HEK293 (cell line): ENCODE data around the gene RIGI.
A peak's percentile ranks its signal among the peaks of the same experiment; 100 is the strongest.
"Not testable (repeated sequence)": the region's sequence is repeated elsewhere in the genome, so short reads cannot be mapped to it uniquely, and the experiment has no call there.

Experiments
- CTCF ChIA-PET: fragments of 350-600 bp; formaldehyde crosslinking; extraction: SDS; loops from one replicate; lab custom pipeline; 2021; ENCODE audit warnings: antibody characterized with exemption; lab: Yijun Ruan, JAX
- POLR2A ChIA-PET: fragments of 300-600 bp; formaldehyde crosslinking; extraction: SDS; loops from one replicate; lab custom pipeline; 2020; ENCODE audit warnings: antibody characterized with exemption, inconsistent platforms; lab: Yijun Ruan, JAX
- H3K27ac ChIP-seq: fragments of 200-500 bp; sonication (Bioruptor generic); 2 replicates; pipeline ENCODE4 v1.5.1; 2014; ENCODE audit warnings: low read depth, low read length, control low read depth, inconsistent platforms; ENCODE audit errors: extremely low read depth
- H3K36me3 ChIP-seq, 2 experiments: fragments of 200-500 bp in 1 of 2; sonication (Bioruptor generic) in 1 of 2; 1 replicate in 1 of 2; 2 replicates in 1 of 2; pipeline ENCODE4 v1.5.1; 2014 to 2017; ENCODE audit warnings: inconsistent platforms in 2 of 2, low read length in 2 of 2; ENCODE audit not compliant: control insufficient read depth in 2 of 2, insufficient read depth in 1 of 2
- H3K4me1 ChIP-seq: fragments of 200-500 bp; sonication (Bioruptor generic); 2 replicates; pipeline ENCODE4 v1.5.1; 2014; ENCODE audit warnings: mild to moderate bottlenecking, low read length, inconsistent platforms; ENCODE audit not compliant: control insufficient read depth, insufficient read depth
- H3K4me3 ChIP-seq: 2 replicates; pipeline ENCODE4 v1.5.1; 2011; ENCODE audit warnings: low read depth, mild to moderate bottlenecking, control low read depth, low read length, moderate library complexity
- H3K9me3 ChIP-seq: fragments of 200-500 bp; sonication (Bioruptor generic); 2 replicates; pipeline ENCODE4 v1.5.1; 2014; ENCODE audit warnings: low read depth, low read length, inconsistent platforms; ENCODE audit not compliant: control insufficient read depth, insufficient read depth
- BCL11A ChIP-seq: fragments of 450-650 bp; formaldehyde crosslinking; IDR thresholded peaks from 2 replicates; pipeline ENCODE4 v1.5.1; 2016; ENCODE audit warnings: low read depth, missing biosample characterization, missing genetic modification characterization
- CTCF ChIP-seq: fragments of 450-650 bp; formaldehyde crosslinking; IDR thresholded peaks from 2 replicates; pipeline ENCODE4 v1.5.1; 2016; ENCODE audit warnings: missing biosample characterization, missing genetic modification characterization
- GLI4 ChIP-seq: fragments of 450-650 bp; formaldehyde crosslinking; IDR thresholded peaks from 2 replicates; pipeline ENCODE4 v1.5.1; 2016; ENCODE audit warnings: missing biosample characterization, missing genetic modification characterization
- OSR2 ChIP-seq: fragments of 450-650 bp; formaldehyde crosslinking; IDR thresholded peaks from 2 replicates; pipeline ENCODE4 v1.5.1; 2016; ENCODE audit warnings: missing biosample characterization, missing genetic modification characterization
- YY2 ChIP-seq: fragments of 450-650 bp; formaldehyde crosslinking; IDR thresholded peaks from 2 replicates; pipeline ENCODE4 v1.5.1; 2016; ENCODE audit warnings: missing biosample characterization, missing genetic modification characterization
- ZBTB17 ChIP-seq: fragments of 450-650 bp; formaldehyde crosslinking; IDR thresholded peaks from 2 replicates; pipeline ENCODE4 v1.5.1; 2016; ENCODE audit warnings: missing biosample characterization, missing genetic modification characterization
- ZFP3 ChIP-seq: fragments of 450-650 bp; formaldehyde crosslinking; IDR thresholded peaks from 2 replicates; pipeline ENCODE4 v1.5.1; 2016; ENCODE audit warnings: low read depth, missing biosample characterization, missing genetic modification characterization
- ZFP37 ChIP-seq: fragments of 450-650 bp; formaldehyde crosslinking; IDR thresholded peaks from 2 replicates; pipeline ENCODE4 v1.5.1; 2016; ENCODE audit warnings: missing biosample characterization, missing genetic modification characterization
- ZIC2 ChIP-seq: fragments of 450-650 bp; formaldehyde crosslinking; IDR thresholded peaks from 2 replicates; pipeline ENCODE4 v1.5.1; 2016; ENCODE audit warnings: missing biosample characterization, missing genetic modification characterization
- ZNF140 ChIP-seq: fragments of 450-650 bp; formaldehyde crosslinking; IDR thresholded peaks from 2 replicates; pipeline ENCODE4 v1.5.1; 2016; ENCODE audit warnings: missing biosample characterization, missing genetic modification characterization
- ZNF211 ChIP-seq: fragments of 450-650 bp; formaldehyde crosslinking; IDR thresholded peaks from 2 replicates; pipeline ENCODE4 v1.5.1; 2016; ENCODE audit warnings: low read depth, missing biosample characterization, missing genetic modification characterization
- ZNF335 ChIP-seq: fragments of 450-650 bp; formaldehyde crosslinking; conservative IDR thresholded peaks from 2 replicates; pipeline ENCODE4 v1.5.1; 2016; ENCODE audit warnings: missing biosample characterization, missing genetic modification characterization
- ZNF404 ChIP-seq: fragments of 450-650 bp; formaldehyde crosslinking; IDR thresholded peaks from 2 replicates; pipeline ENCODE4 v1.5.1; 2017; ENCODE audit warnings: missing biosample characterization, missing genetic modification characterization
- ZNF449 ChIP-seq: fragments of 450-650 bp; formaldehyde crosslinking; IDR thresholded peaks from 2 replicates; pipeline ENCODE4 v1.5.1; 2017; ENCODE audit warnings: missing biosample characterization, mild to moderate bottlenecking, missing genetic modification characterization, moderate library complexity
- ZNF560 ChIP-seq: fragments of 450-650 bp; formaldehyde crosslinking; IDR thresholded peaks from 2 replicates; pipeline ENCODE4 v1.5.1; 2017; ENCODE audit warnings: missing biosample characterization, missing genetic modification characterization, borderline replicate concordance
- ZNF610 ChIP-seq: fragments of 450-650 bp; formaldehyde crosslinking; IDR thresholded peaks from 2 replicates; pipeline ENCODE4 v1.5.1; 2016; ENCODE audit warnings: missing biosample characterization, missing genetic modification characterization, borderline replicate concordance
- ZNF624 ChIP-seq: fragments of 450-650 bp; formaldehyde crosslinking; IDR thresholded peaks from 2 replicates; pipeline ENCODE4 v1.5.1; 2017; ENCODE audit warnings: missing biosample characterization, missing genetic modification characterization
- ZNF707 ChIP-seq: fragments of 450-650 bp; formaldehyde crosslinking; IDR thresholded peaks from 2 replicates; pipeline ENCODE4 v1.5.1; 2016; ENCODE audit warnings: missing biosample characterization, missing genetic modification characterization
- ZNF776 ChIP-seq: fragments of 450-650 bp; formaldehyde crosslinking; IDR thresholded peaks from 2 replicates; pipeline ENCODE4 v1.5.0; 2017; ENCODE audit warnings: missing biosample characterization, missing genetic modification characterization, borderline replicate concordance
- TF ChIP-seq, protein P1 (sequence below): fragments of 450-650 bp; formaldehyde crosslinking; IDR thresholded peaks from 2 replicates; pipeline ENCODE4 v1.5.1; 2016; ENCODE audit warnings: missing biosample characterization, missing genetic modification characterization, borderline replicate concordance

RIGI gene

GRCh38 chr9:32526707-32527048 lies 682 bp upstream of the RIGI start (continued):
- TF ChIP-seq, protein P1, sequence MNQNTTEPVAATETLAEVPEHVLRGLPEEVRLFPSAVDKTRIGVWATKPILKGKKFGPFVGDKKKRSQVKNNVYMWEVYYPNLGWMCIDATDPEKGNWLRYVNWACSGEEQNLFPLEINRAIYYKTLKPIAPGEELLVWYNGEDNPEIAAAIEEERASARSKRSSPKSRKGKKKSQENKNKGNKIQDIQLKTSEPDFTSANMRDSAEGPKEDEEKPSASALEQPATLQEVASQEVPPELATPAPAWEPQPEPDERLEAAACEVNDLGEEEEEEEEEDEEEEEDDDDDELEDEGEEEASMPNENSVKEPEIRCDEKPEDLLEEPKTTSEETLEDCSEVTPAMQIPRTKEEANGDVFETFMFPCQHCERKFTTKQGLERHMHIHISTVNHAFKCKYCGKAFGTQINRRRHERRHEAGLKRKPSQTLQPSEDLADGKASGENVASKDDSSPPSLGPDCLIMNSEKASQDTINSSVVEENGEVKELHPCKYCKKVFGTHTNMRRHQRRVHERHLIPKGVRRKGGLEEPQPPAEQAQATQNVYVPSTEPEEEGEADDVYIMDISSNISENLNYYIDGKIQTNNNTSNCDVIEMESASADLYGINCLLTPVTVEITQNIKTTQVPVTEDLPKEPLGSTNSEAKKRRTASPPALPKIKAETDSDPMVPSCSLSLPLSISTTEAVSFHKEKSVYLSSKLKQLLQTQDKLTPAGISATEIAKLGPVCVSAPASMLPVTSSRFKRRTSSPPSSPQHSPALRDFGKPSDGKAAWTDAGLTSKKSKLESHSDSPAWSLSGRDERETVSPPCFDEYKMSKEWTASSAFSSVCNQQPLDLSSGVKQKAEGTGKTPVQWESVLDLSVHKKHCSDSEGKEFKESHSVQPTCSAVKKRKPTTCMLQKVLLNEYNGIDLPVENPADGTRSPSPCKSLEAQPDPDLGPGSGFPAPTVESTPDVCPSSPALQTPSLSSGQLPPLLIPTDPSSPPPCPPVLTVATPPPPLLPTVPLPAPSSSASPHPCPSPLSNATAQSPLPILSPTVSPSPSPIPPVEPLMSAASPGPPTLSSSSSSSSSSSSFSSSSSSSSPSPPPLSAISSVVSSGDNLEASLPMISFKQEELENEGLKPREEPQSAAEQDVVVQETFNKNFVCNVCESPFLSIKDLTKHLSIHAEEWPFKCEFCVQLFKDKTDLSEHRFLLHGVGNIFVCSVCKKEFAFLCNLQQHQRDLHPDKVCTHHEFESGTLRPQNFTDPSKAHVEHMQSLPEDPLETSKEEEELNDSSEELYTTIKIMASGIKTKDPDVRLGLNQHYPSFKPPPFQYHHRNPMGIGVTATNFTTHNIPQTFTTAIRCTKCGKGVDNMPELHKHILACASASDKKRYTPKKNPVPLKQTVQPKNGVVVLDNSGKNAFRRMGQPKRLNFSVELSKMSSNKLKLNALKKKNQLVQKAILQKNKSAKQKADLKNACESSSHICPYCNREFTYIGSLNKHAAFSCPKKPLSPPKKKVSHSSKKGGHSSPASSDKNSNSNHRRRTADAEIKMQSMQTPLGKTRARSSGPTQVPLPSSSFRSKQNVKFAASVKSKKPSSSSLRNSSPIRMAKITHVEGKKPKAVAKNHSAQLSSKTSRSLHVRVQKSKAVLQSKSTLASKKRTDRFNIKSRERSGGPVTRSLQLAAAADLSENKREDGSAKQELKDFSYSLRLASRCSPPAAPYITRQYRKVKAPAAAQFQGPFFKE (tag by site-specific recombination) = no peak
- TF ChIP-seq OSR2 (tag by site-specific recombination) (no peak), ZNF211 (no peak), ZFP3 (tag by site-specific recombination) (no peak), ZNF610 (tag by site-specific recombination) (no peak), ZIC2 (no peak), BCL11A (tag by site-specific recombination) (no peak)
- TF ChIP-seq, all 188 proteins: peak for 2

DNA sequence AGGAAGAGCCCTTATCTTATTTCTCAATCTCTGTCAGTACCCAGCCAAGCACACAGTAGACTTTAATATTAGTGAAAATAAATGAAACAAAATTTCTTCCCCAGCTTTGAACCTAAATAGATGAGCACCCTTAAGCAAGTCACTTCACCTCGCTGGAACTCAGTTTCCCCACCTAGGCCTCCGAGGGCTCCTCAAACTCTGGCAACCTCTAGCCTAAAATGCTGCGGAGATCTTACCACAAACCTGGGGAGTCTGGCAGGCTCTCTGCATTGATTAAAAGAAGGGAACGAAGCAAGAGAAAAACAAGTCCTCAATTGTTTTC lies 326 bp downstream of the RIGI start:
- Histone ChIP-seq H3K9me3 (no peaks in the 10 kb centered on the region), H3K27ac (peak overlapping the region; percentile 69), H3K4me1 (peaks cover 4% of the 10 kb centered on the region; the same call in 1 of the 2 replicates), H3K4me3 (peak overlapping the region; percentile 53), H3K36me3 (no peaks in the 10 kb centered on the region; a peak in 1 of 3 replicates)
- POLR2A ChIA-PET = interaction anchor here (0.6 to 2.8 kb wide), 12 partner anchors 8 to 499 kb away, joined by 3 to 36 read pairs (median 5); partner anchors contain the start of genes ACO1, DNAJA1 and SMIM27
- CTCF ChIA-PET = interaction anchor here (0.6 to 9.6 kb wide), 28 partner anchors 9 to 500 kb away, joined by 3 to 130 read pairs (median 5); partner anchors contain the start of genes ACO1, NDUFB6, SMIM27 and TOPORS
- no peak for TF ChIP-seq CTCF (tag by site-specific recombination)
- TF ChIP-seq ZNF776 (tag by site-specific recombination) = no peak
- no peak for TF ChIP-seq ZNF624 (tag by site-specific recombination)
- peak; percentile 59 for TF ChIP-seq ZNF335 (tag by site-specific recombination)
- TF ChIP-seq ZNF140 (tag by site-specific recombination) = no peak
- TF ChIP-seq ZNF560 (tag by site-specific recombination) = no peak

DNA sequence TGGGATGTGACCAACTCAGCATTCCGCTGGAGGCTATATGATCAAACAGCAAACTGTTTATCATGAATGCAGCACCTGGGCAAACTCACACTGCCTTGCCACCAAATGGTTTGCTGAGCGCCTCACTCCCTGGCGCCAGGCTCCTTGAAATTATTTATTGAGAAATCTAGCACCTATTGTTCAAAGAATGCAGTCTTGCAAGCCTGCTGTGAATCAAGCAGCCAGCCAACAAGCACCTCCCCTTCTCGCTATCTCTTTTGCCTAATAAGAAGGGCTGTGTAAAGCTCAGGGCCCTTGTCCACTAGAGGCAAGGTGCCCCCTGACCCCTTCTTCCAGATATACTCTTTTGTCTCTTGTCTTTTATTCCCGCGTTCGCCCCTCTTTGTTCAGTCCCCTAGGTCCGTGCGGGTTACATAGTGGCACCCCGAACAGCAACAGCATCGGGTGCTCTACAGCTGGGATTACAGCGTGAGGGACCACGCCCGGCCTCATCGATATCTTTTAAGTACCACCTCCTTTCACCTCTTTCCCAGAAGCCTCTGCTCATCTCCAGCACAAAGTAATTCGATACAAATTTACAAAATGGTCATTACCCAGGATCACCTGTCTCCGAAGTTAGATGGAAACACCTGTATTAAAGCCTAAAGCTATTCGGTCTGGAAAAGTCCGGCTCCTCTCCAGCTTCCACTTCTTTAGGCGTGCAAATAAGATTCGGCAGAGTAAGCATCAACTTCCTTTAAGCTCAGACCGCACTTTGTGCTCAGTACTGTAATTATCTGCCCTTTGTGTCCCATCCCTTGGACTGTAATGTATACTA lies 896 bp downstream of the RIGI start:
- Histone ChIP-seq H3K36me3 (no peaks in the 10 kb centered on the region; a peak in 1 of 3 replicates), H3K4me3 (peak overlapping the region; percentile 53), H3K4me1 (peaks cover 4% of the 10 kb centered on the region; the same call in 1 of the 2 replicates), H3K9me3 (no peaks in the 10 kb centered on the region), H3K27ac (no peak overlapping the region)
- ChIA-PET POLR2A (interaction anchor here (0.6 to 2.8 kb wide), 13 partner anchors 8 to 500 kb away, joined by 3 to 36 read pairs (median 4); partner anchors contain the start of genes ACO1, DNAJA1 and SMIM27), CTCF (interaction anchor here (0.5 to 9.6 kb wide), 22 partner anchors 8 to 947 kb away, joined by 3 to 130 read pairs (median 5); partner anchors contain the start of genes ACO1, NDUFB6, SMIM27 and TOPORS)
- TF ChIP-seq ZNF449 (no peak), GLI4 (no peak), ZFP3 (tag by site-specific recombination) (no peak), OSR2 (tag by site-specific recombination) (no peak), YY2 (no peak), ZNF404 (no peak), ZFP37 (tag by site-specific recombination) (no peak), ZBTB17 (tag by site-specific recombination) (no peak), ZNF707 (tag by site-specific recombination) (no peak)

DNA sequence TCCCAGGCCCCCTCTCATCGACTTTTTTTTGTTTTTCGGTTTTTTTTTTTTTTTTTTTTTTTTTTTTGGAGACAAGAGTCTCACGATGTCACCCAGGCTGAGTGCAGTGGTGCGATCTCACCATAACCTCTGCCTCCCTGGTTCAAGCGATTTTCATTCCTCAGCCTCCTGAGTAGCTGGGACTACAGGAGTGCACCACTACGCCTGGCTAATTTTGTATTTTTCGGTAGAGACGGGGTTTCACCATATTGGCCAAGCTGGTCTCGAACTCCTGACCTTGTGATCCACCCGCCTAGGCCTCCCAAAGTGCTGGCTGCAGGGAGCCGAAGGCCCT lies 1.5 kb downstream of the RIGI start:
- ChIA-PET POLR2A (interaction anchor here (0.6 to 2.8 kb wide), 4 partner anchors 16 to 140 kb away, joined by 3 to 36 read pairs (median 18); partner anchors contain the start of genes ACO1 and SMIM27), CTCF (interaction anchor here (0.9 to 9.6 kb wide), 7 partner anchors 36 to 449 kb away, joined by 3 to 130 read pairs (median 12); partner anchors contain the start of gene ACO1)
- not testable (repeated sequence) for H3K9me3 ChIP-seq, H3K4me1 ChIP-seq, H3K36me3 ChIP-seq, H3K27ac ChIP-seq, H3K4me3 ChIP-seq
